PC-9 (cell line): Measurements from ENCODE around the gene TEX29. TPM values are rescaled to one million over a fixed set of nuclear protein-coding genes. Genes with fewer than 3 reads are reported as not detected.
A peak's percentile ranks its signal among the peaks of the same experiment; 100 is the strongest.

Source experiments
- BruUV-seq: library from RNA; stranded (reverse); fragments of 400-500 nt; replicated peaks from 2 replicates; lab custom pipeline; 2021; lab: Mats Ljungman, UMichigan
- CTCF ChIA-PET: fragments of 300-600 bp; sonication (Branson Sonifier 250); formaldehyde crosslinking; loops from one replicate; lab custom pipeline; 2022; ENCODE audit warnings: antibody characterized with exemption; lab: Charles Lee
- POLR2A ChIA-PET: fragments of 300-600 bp; sonication (Branson Sonifier 250); formaldehyde crosslinking; loops from one replicate; lab custom pipeline; 2022; ENCODE audit warnings: antibody characterized with exemption; ENCODE audit not compliant: unreplicated experiment; lab: Charles Lee
- DNase-seq, 2 experiments: peaks; one replicate each; pipeline versions ENCODE4 v3.0.0 to v3.0.0-alpha.2; 2015 to 2022; ENCODE audit warnings: mixed read lengths in 1 of 2
- H2AFZ ChIP-seq: fragments of 200-600 bp; sonication (generic); 2 replicates; pipeline ENCODE4 v1.8.1; 2017; ENCODE audit warnings: antibody characterized with exemption
- H3F3A ChIP-seq: fragments of 200-600 bp; sonication (generic); 2 replicates; pipeline ENCODE4 v1.8.1; 2017; ENCODE audit warnings: antibody characterized with exemption, mild to moderate bottlenecking, low read depth; ENCODE audit not compliant: insufficient read depth
- H3K27ac ChIP-seq: fragments of 200-600 bp; sonication (generic); 2 replicates; pipeline ENCODE4 v1.6.1; 2016; ENCODE audit warnings: mixed run types
- H3K27me3 ChIP-seq: fragments of 200-600 bp; sonication (generic); 2 replicates; pipeline ENCODE4 v1.6.1; 2016; ENCODE audit warnings: low read depth, mixed run types; ENCODE audit not compliant: insufficient read depth
- H3K36me3 ChIP-seq: fragments of 200-600 bp; sonication (generic); 2 replicates; pipeline ENCODE4 v1.6.1; 2016; ENCODE audit warnings: low read depth, mixed run types
- H3K4me1 ChIP-seq: fragments of 200-600 bp; sonication (generic); replicated peaks from 2 replicates; pipeline ENCODE4 v1.6.1; 2016; ENCODE audit warnings: mixed run types; ENCODE audit not compliant: insufficient read depth
- H3K4me2 ChIP-seq: fragments of 200-600 bp; sonication (generic); 2 replicates; pipeline ENCODE4 v1.6.1; 2017; ENCODE audit warnings: mixed run types
- H3K4me3 ChIP-seq: fragments of 200-600 bp; sonication (generic); 2 replicates; pipeline ENCODE4 v1.6.1; 2016; ENCODE audit warnings: mixed run types
- H3K79me2 ChIP-seq: fragments of 200-600 bp; sonication (generic); 2 replicates; pipeline ENCODE4 v1.6.1; 2017; ENCODE audit warnings: low read depth, mixed run types
- H3K9me2 ChIP-seq: fragments of 200-600 bp; sonication (generic); 2 replicates; pipeline ENCODE4 v1.8.1; 2017; ENCODE audit warnings: mild to moderate bottlenecking; ENCODE audit not compliant: insufficient read depth
- H3K9me3 ChIP-seq: fragments of 200-600 bp; sonication (generic); 2 replicates; pipeline ENCODE4 v1.8.1; 2016; ENCODE audit warnings: low read depth; ENCODE audit not compliant: insufficient read depth
- H4K20me1 ChIP-seq: fragments of 200-600 bp; sonication (generic); 2 replicates; pipeline ENCODE4 v1.8.1; 2017; ENCODE audit not compliant: insufficient read depth
- EZH2 ChIP-seq: fragments of 200-600 bp; sonication (generic); IDR thresholded peaks from 2 replicates; pipeline ENCODE4 v1.8.0; 2017; ENCODE audit warnings: antibody characterized with exemption, low read depth
- intact Hi-C: fragments of 100-400 bp; cut with micrococcal nuclease; formaldehyde crosslinking; loops from one replicate; pipeline ENCODE4 v1.10.0; 2022; ENCODE audit not compliant: unreplicated experiment
- total RNA-seq: library from RNA; stranded (reverse); gene quantifications from 2 replicates; pipeline ENCODE4 v1.2.3, GENCODE V29; 2021
- TF ChIP-seq, protein P1 (sequence below): fragments of 200-600 bp; sonication (generic); conservative IDR thresholded peaks from 2 replicates; pipeline ENCODE4 v1.6.1; 2017; ENCODE audit warnings: mixed run types, antibody characterized with exemption, mild to moderate bottlenecking, moderate library complexity

TEX29 gene
- total RNA-seq, 1 experiment from 2014 or later: not detected

DNA sequence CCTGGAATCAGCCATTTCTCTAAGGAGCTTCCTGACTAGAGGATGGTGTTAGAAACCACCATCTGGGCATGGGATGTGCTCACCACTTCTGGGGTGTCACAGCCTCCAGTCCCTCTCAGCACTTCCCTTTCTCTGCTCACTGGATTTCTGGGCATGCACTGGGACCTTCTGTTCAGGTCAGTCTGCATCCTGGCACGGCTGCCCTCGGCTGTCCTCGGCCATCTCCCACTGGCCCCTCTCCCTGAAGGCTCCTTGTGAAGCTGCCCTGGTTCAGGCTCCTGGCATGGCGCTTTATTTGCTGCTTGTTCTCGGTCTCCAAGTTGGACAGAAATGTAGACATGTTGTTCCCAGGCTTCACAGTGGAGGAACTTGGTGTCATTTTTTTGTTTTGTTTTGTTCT is 60.0 kb downstream of the TEX29 start:
- no peak overlapping the region for H3K4me2 ChIP-seq
- no TSS peak for BruUV-seq
- TF ChIP-seq, protein P1, sequence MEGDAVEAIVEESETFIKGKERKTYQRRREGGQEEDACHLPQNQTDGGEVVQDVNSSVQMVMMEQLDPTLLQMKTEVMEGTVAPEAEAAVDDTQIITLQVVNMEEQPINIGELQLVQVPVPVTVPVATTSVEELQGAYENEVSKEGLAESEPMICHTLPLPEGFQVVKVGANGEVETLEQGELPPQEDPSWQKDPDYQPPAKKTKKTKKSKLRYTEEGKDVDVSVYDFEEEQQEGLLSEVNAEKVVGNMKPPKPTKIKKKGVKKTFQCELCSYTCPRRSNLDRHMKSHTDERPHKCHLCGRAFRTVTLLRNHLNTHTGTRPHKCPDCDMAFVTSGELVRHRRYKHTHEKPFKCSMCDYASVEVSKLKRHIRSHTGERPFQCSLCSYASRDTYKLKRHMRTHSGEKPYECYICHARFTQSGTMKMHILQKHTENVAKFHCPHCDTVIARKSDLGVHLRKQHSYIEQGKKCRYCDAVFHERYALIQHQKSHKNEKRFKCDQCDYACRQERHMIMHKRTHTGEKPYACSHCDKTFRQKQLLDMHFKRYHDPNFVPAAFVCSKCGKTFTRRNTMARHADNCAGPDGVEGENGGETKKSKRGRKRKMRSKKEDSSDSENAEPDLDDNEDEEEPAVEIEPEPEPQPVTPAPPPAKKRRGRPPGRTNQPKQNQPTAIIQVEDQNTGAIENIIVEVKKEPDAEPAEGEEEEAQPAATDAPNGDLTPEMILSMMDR: no peak
- no peaks in the 10 kb centered on the region for H3K9me2 ChIP-seq
- H3K36me3 ChIP-seq: no peaks in the 10 kb centered on the region
- peaks cover 65% of the 10 kb centered on the region for H3K27me3 ChIP-seq
- no peak overlapping the region for H2AFZ ChIP-seq
- CTCF ChIA-PET: no interaction called here
- no peaks in the 10 kb centered on the region for H3F3A ChIP-seq
- POLR2A ChIA-PET: no interaction called here
- no peak overlapping the region for H3K27ac ChIP-seq
- intact Hi-C loops: no loop called here
- H3K4me3 ChIP-seq: no peak overlapping the region
- no peaks in the 10 kb centered on the region for H3K4me1 ChIP-seq
- no peaks in the 10 kb centered on the region for H3K79me2 ChIP-seq
- no peaks in the 10 kb centered on the region for H3K9me3 ChIP-seq
- no peak for DNase-seq
- H4K20me1 ChIP-seq: no peaks in the 10 kb centered on the region

DNA sequence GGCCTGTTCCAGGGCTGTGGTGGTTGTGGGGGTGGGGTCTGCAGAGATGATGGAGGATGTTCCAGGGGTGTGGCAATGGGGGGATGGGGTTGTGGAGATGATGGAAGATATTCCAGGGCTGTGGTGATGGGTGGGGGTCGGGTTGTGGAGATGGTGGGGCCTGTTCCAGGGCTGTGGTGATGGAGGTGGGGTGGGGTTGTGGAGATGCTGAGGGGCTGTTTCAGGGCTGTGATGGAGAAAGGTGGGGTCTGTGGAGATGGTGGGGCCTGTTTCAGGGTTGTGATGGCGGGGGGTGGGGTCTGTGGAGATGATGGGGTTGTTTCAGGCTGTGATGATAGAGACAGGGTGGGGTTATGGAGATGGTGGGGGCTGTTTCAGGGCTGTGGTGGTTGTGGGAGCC is 62.0 kb downstream of the TEX29 start:
- H3K9me2 ChIP-seq: no peaks in the 10 kb centered on the region
- no TSS peak for BruUV-seq
- H3K9me3 ChIP-seq: no peaks in the 10 kb centered on the region

DNA sequence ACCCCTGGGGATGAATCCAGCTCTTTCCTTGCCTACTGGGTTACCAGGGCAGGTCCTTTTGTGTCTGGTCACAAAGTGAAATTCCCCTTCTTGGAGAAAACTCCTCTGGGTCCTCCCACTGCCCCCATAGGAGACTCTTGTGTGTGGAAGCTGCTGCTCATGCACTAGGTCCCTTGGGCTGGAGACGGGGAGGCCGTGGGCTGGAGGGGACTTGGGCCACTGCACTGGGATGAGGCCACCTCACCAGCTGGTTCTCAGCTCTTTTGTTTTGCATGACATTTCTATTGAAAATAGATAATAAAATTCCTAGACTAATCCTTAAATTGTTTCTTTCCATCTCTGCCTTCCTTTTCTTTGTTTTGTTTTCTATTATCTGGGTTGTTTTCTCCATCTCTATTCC is 62.4 kb downstream of the TEX29 start:
- Histone ChIP-seq H3F3A (no peaks in the 10 kb centered on the region), H3K27ac (no peak overlapping the region), H3K4me1 (no peaks in the 10 kb centered on the region), H3K4me3 (no peak overlapping the region), H3K27me3 (peaks cover 78% of the 10 kb centered on the region), H3K9me3 (no peaks in the 10 kb centered on the region), H3K9me2 (no peaks in the 10 kb centered on the region), H3K36me3 (no peaks in the 10 kb centered on the region), H4K20me1 (no peaks in the 10 kb centered on the region), H2AFZ (no peak overlapping the region), H3K79me2 (no peaks in the 10 kb centered on the region), H3K4me2 (no peak overlapping the region)
- BruUV-seq: no TSS peak
- ChIA-PET POLR2A (no interaction called here), CTCF (no interaction called here)
- no peak for TF ChIP-seq EZH2
- TF ChIP-seq, protein P1: no peak
- peak in 1 of 2 experiments; percentile 21 for DNase-seq
- intact Hi-C loops: no loop called here

More for the DNA sequence above, 62.0 kb downstream of the TEX29 start:
- H3F3A ChIP-seq: no peaks in the 10 kb centered on the region
- peak in 1 of 2 experiments; percentile 3 for DNase-seq
- H3K36me3 ChIP-seq: no peaks in the 10 kb centered on the region
- no peak overlapping the region for H3K27ac ChIP-seq
- H2AFZ ChIP-seq: no peak overlapping the region
- TF ChIP-seq, protein P1: no peak
- no peak for TF ChIP-seq EZH2
- H3K79me2 ChIP-seq: no peaks in the 10 kb centered on the region
- no peaks in the 10 kb centered on the region for H3K4me1 ChIP-seq
- peaks cover 74% of the 10 kb centered on the region for H3K27me3 ChIP-seq
- intact Hi-C loops: no loop called here
- H3K4me3 ChIP-seq: no peak overlapping the region
- no peaks in the 10 kb centered on the region for H4K20me1 ChIP-seq
- ChIA-PET POLR2A (no interaction called here), CTCF (no interaction called here)
- H3K4me2 ChIP-seq: no peak overlapping the region
